ENCODE measurements around the gene PDK2. TPM values are rescaled to one million over a fixed set of nuclear protein-coding genes. Genes with fewer than 3 reads are reported as not detected.

The PDK2 gene
- total RNA-seq, 4 donors from 2014 or later: 31.6 to 70.6 (median 58.1) TPM

GRCh38 chr17:50098583-50098982, 3.4 kb downstream of the PDK2 start:
- peaks cover 0 to 47% of the 10 kb centered on the region in 2 donors for H3K36me3 ChIP-seq
- peaks cover 7 to 92% (median 42%) of the 10 kb centered on the region in 3 donors for H3K4me1 ChIP-seq
- no peak overlapping the region for H3K4me3 ChIP-seq
- no peaks in the 10 kb centered on the region for H3K9me3 ChIP-seq
- whole genome bisulfite sequencing, 2 donors (ENCODE audit: low coverage in 1 of 2): 73 to 77% methylated on average over 4 of the region's 4 CpGs
- ATAC-seq: no peak
- H3K27ac ChIP-seq: peak overlapping the region in 3 of 4 donors; percentile 42 to 82 (median 79)
- H3K27me3 ChIP-seq: no peaks in the 10 kb centered on the region
- TF ChIP-seq EP300 (IDR thresholded peaks at IDR 0.05) (no peak), POLR2AphosphoS5 (IDR thresholded peaks at IDR 0.05) (no peak), POLR2A (IDR thresholded peaks at IDR 0.05) (no peak), CTCF (IDR thresholded peaks at IDR 0.05) (no peak)

GRCh38 chr17:50099003-50099402, 3.9 kb downstream of the PDK2 start:
- no peaks in the 10 kb centered on the region for H3K9me3 ChIP-seq
- TF ChIP-seq CTCF (IDR thresholded peaks at IDR 0.05) (no peak), EP300 (IDR thresholded peaks at IDR 0.05) (no peak), POLR2AphosphoS5 (IDR thresholded peaks at IDR 0.05) (no peak), POLR2A (IDR thresholded peaks at IDR 0.05) (no peak)
- no peaks in the 10 kb centered on the region for H3K27me3 ChIP-seq
- WGBS, 2 donors (ENCODE audit: low coverage in 1 of 2): 100% methylated on average over 1 of the region's 5 CpGs; no CpG with 5 or more reads in 1 of the 2 donors
- peaks cover 0 to 51% of the 10 kb centered on the region in 2 donors for H3K36me3 ChIP-seq
- peaks cover 7 to 94% (median 42%) of the 10 kb centered on the region in 3 donors for H3K4me1 ChIP-seq
- H3K4me3 ChIP-seq: no peak overlapping the region
- ATAC-seq: no peak
- peak overlapping the region in 3 of 4 donors; percentile 42 to 82 (median 79) for H3K27ac ChIP-seq

GRCh38 chr17:50100480-50100883, 5.3 kb downstream of the PDK2 start:
- WGBS, 2 donors (ENCODE audit: low coverage in 1 of 2): 62 to 65% methylated on average over 4 of the region's 5 CpGs
- TF ChIP-seq POLR2AphosphoS5 (IDR thresholded peaks at IDR 0.05) (no peak), CTCF (IDR thresholded peaks at IDR 0.05) (no peak), POLR2A (IDR thresholded peaks at IDR 0.05) (no peak), EP300 (IDR thresholded peaks at IDR 0.05) (no peak)
- H3K36me3 ChIP-seq: peaks cover 0 to 66% of the 10 kb centered on the region in 2 donors
- H3K27me3 ChIP-seq: no peaks in the 10 kb centered on the region
- no peak for ATAC-seq
- peaks cover 7 to 91% (median 42%) of the 10 kb centered on the region in 3 donors for H3K4me1 ChIP-seq
- peak overlapping the region in 3 of 4 donors; percentile 79 to 82 (median 80) for H3K27ac ChIP-seq
- no peaks in the 10 kb centered on the region for H3K9me3 ChIP-seq
- H3K4me3 ChIP-seq: no peak overlapping the region

GRCh38 chr17:50100921-50101345, 5.8 kb downstream of the PDK2 start:
- ATAC-seq: peak; percentile 3
- TF ChIP-seq EP300 (IDR thresholded peaks at IDR 0.05) (no peak), POLR2A (IDR thresholded peaks at IDR 0.05) (no peak), POLR2AphosphoS5 (IDR thresholded peaks at IDR 0.05) (no peak), CTCF (IDR thresholded peaks at IDR 0.05) (no peak)
- Histone ChIP-seq H3K4me1 (peaks cover 7 to 88% (median 41%) of the 10 kb centered on the region in 3 donors), H3K9me3 (no peaks in the 10 kb centered on the region), H3K27ac (peak overlapping the region in 3 of 4 donors; percentile 79 to 82 (median 80)), H3K36me3 (peaks cover 0 to 70% of the 10 kb centered on the region in 2 donors), H3K27me3 (no peaks in the 10 kb centered on the region), H3K4me3 (no peak overlapping the region)
- 20 to 62% methylated on average over 1 to 4 of the region's 15 CpGs for WGBS, 2 donors (ENCODE audit: low coverage in 1 of 2)
